GM12878 (cell line): Measurements from ENCODE around the gene EPB41.

Source experiments
- CTCF ChIP-seq, 3 experiments: IDR thresholded peaks in 2 of 3; conservative IDR thresholded peaks in 1 of 3; 2 replicates each; pipeline ENCODE4 v1.5.1; 2011; ENCODE audit warnings: low read depth in 3 of 3, low read length in 3 of 3, mild to moderate bottlenecking in 3 of 3, control low read depth in 2 of 3, moderate library complexity in 2 of 3, inconsistent platforms in 1 of 3, mixed read lengths in 1 of 3; ENCODE audit not compliant: control insufficient read depth in 2 of 3, insufficient read depth in 1 of 3; ENCODE audit errors: extremely low read depth in 1 of 3
- HDAC2 ChIP-seq: fragments of 200-600 bp; sonication (generic); IDR thresholded peaks from 2 replicates; pipeline ENCODE4 v1.6.1; 2017
- LARP7 ChIP-seq: fragments of 450-650 bp; IDR thresholded peaks from 2 replicates; pipeline ENCODE4 v1.6.1; 2017; ENCODE audit warnings: mild to moderate bottlenecking
- POLR2A ChIP-seq: IDR thresholded peaks from 2 replicates; pipeline ENCODE4 v1.6.1; 2011; ENCODE audit warnings: low read depth, mild to moderate bottlenecking, low read length
- POLR2AphosphoS5 ChIP-seq: IDR thresholded peaks from 2 replicates; pipeline ENCODE4 v1.6.1; 2011; ENCODE audit warnings: mild to moderate bottlenecking, low read length, inconsistent platforms
- RCOR1 ChIP-seq: conservative IDR thresholded peaks from 2 replicates; pipeline ENCODE4 v1.6.1; 2012; ENCODE audit warnings: low read depth, low read length, improper control_type of control experiment
- RFX5 ChIP-seq: IDR thresholded peaks from 2 replicates; pipeline ENCODE4 v1.6.1; 2011; ENCODE audit warnings: low read depth, low read length, improper control_type of control experiment
- SIN3A ChIP-seq: IDR thresholded peaks from 2 replicates; pipeline ENCODE4 v1.6.1; 2012; ENCODE audit warnings: low read depth, low read length, improper control_type of control experiment
- YY1 ChIP-seq: IDR thresholded peaks from 2 replicates; pipeline ENCODE4 v1.6.1; 2011; ENCODE audit warnings: low read depth, mild to moderate bottlenecking, low read length
- TF ChIP-seq, protein P1 (sequence below): IDR thresholded peaks from 2 replicates; pipeline ENCODE4 v1.6.1; 2012; ENCODE audit warnings: low read depth, low read length, improper control_type of control experiment
- TF ChIP-seq, protein P2 (sequence below): fragments of 450-650 bp; IDR thresholded peaks from 2 replicates; pipeline ENCODE4 v1.6.1; 2017; ENCODE audit warnings: mild to moderate bottlenecking, moderate library complexity
- TF ChIP-seq, protein P3 (sequence below): IDR thresholded peaks from 2 replicates; pipeline ENCODE4 v1.6.1; 2011; ENCODE audit warnings: mild to moderate bottlenecking, low read depth, low read length, moderate library complexity; ENCODE audit not compliant: insufficient replicate concordance
- TF ChIP-seq, protein P4 (sequence below): IDR thresholded peaks from 2 replicates; pipeline ENCODE4 v1.6.1; 2011; ENCODE audit warnings: low read depth, mild to moderate bottlenecking, low read length, moderate library complexity, borderline replicate concordance; ENCODE audit errors: extremely low read depth

- TF ChIP-seq CTCF (IDR thresholded peaks at IDR 0.05 in 2 of 3, conservative IDR thresholded peaks at IDR 0.05 in 1 of 3; ENCODE audit: control insufficient read depth in 2 of 3, extremely low read depth in 1 of 3, insufficient read depth in 1 of 3, low read depth in 3 of 3, low read length in 3 of 3) (no peak), POLR2AphosphoS5 (no peak), YY1 (no peak), SIN3A (no peak), RFX5 (no peak), HDAC2 (no peak), POLR2A (no peak), RCOR1 (no peak), LARP7 (no peak)
- TF ChIP-seq, protein P1, sequence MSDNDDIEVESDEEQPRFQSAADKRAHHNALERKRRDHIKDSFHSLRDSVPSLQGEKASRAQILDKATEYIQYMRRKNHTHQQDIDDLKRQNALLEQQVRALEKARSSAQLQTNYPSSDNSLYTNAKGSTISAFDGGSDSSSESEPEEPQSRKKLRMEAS: no peak
- TF ChIP-seq, protein P2, sequence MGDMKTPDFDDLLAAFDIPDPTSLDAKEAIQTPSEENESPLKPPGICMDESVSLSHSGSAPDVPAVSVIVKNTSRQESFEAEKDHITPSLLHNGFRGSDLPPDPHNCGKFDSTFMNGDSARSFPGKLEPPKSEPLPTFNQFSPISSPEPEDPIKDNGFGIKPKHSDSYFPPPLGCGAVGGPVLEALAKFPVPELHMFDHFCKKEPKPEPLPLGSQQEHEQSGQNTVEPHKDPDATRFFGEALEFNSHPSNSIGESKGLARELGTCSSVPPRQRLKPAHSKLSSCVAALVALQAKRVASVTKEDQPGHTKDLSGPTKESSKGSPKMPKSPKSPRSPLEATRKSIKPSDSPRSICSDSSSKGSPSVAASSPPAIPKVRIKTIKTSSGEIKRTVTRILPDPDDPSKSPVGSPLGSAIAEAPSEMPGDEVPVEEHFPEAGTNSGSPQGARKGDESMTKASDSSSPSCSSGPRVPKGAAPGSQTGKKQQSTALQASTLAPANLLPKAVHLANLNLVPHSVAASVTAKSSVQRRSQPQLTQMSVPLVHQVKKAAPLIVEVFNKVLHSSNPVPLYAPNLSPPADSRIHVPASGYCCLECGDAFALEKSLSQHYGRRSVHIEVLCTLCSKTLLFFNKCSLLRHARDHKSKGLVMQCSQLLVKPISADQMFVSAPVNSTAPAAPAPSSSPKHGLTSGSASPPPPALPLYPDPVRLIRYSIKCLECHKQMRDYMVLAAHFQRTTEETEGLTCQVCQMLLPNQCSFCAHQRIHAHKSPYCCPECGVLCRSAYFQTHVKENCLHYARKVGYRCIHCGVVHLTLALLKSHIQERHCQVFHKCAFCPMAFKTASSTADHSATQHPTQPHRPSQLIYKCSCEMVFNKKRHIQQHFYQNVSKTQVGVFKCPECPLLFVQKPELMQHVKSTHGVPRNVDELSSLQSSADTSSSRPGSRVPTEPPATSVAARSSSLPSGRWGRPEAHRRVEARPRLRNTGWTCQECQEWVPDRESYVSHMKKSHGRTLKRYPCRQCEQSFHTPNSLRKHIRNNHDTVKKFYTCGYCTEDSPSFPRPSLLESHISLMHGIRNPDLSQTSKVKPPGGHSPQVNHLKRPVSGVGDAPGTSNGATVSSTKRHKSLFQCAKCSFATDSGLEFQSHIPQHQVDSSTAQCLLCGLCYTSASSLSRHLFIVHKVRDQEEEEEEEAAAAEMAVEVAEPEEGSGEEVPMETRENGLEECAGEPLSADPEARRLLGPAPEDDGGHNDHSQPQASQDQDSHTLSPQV: no peak
- TF ChIP-seq, protein P3, sequence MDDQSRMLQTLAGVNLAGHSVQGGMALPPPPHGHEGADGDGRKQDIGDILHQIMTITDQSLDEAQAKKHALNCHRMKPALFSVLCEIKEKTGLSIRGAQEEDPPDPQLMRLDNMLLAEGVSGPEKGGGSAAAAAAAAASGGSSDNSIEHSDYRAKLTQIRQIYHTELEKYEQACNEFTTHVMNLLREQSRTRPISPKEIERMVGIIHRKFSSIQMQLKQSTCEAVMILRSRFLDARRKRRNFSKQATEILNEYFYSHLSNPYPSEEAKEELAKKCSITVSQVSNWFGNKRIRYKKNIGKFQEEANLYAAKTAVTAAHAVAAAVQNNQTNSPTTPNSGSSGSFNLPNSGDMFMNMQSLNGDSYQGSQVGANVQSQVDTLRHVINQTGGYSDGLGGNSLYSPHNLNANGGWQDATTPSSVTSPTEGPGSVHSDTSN: no peak
- TF ChIP-seq, protein P4, sequence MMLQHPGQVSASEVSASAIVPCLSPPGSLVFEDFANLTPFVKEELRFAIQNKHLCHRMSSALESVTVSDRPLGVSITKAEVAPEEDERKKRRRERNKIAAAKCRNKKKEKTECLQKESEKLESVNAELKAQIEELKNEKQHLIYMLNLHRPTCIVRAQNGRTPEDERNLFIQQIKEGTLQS: no peak
Measured at GRCh38 chr1:29136391-29136915, 222.1 kb downstream of the EPB41 start.
